Transverse colon (tissue), 4 donors: ENCODE data around the gene CFAP410. TPM values are rescaled to one million over a fixed set of nuclear protein-coding genes. Genes with fewer than 3 reads are reported as not detected.

Experiments
- DNase-seq: peaks from one replicate; pipeline ENCODE4 v3.0.0-alpha.2; 2019
- H3K27ac ChIP-seq, 4 donors: fragments of 200-600 bp; sonication (generic); 2 replicates each; pipeline ENCODE4 v1.5.1; 2016 to 2018; ENCODE audit warnings: inconsistent platforms in 4 of 4
- H3K27me3 ChIP-seq: fragments of 200-600 bp; sonication (generic); 2 replicates; pipeline ENCODE4 v1.5.1; 2017; ENCODE audit warnings: inconsistent platforms
- H3K36me3 ChIP-seq, 4 donors: fragments of 200-600 bp; sonication (generic); 2 replicates each; pipeline ENCODE4 v1.5.1; 2017 to 2019; ENCODE audit warnings: inconsistent platforms in 4 of 4
- H3K4me1 ChIP-seq, 4 donors: fragments of 200-600 bp; sonication (generic); 2 replicates each; pipeline ENCODE4 v1.5.1; 2017 to 2020; ENCODE audit warnings: inconsistent platforms in 4 of 4
- H3K4me3 ChIP-seq, 4 donors: fragments of 200-600 bp; sonication (generic); 1 replicate in 1 of 4; 2 replicates in 3 of 4; pipeline versions ENCODE4 v1.5.1 to v1.6.1; 2017 to 2019; ENCODE audit warnings: inconsistent platforms in 4 of 4
- H3K9me3 ChIP-seq, 2 donors: fragments of 200-600 bp; sonication (generic); 2 replicates each; pipeline ENCODE4 v1.5.1; 2017 to 2019; ENCODE audit warnings: inconsistent platforms in 2 of 2
- CTCF ChIP-seq, 5 experiments: fragments of 200-600 bp in 3 of 5; fragments of 450-650 bp in 2 of 5; sonication (generic) in 3 of 5; IDR thresholded peaks; 1 replicate in 2 of 5; 2 replicates in 3 of 5; pipeline ENCODE4 v1.5.1; 2016 to 2017; ENCODE audit warnings: antibody characterized with exemption in 5 of 5, inconsistent platforms in 3 of 5, mild to moderate bottlenecking in 2 of 5, moderate library complexity in 1 of 5
- EP300 ChIP-seq: sonication (generic); formaldehyde crosslinking; IDR thresholded peaks from one replicate; pipeline ENCODE4 v1.6.1; 2017; ENCODE audit warnings: antibody characterized with exemption, low read depth
- POLR2A ChIP-seq: fragments of 450-650 bp; IDR thresholded peaks from one replicate; pipeline ENCODE4 v1.6.1; 2016; ENCODE audit warnings: antibody characterized with exemption, mild to moderate bottlenecking, moderate library complexity
- POLR2AphosphoS5 ChIP-seq, 3 donors: sonication (generic); formaldehyde crosslinking; IDR thresholded peaks; one replicate each; pipeline ENCODE4 v1.6.1; 2016; ENCODE audit warnings: antibody characterized with exemption in 3 of 3
- WGBS, 2 donors: methylation state at CpG; one replicate each; pipeline ENCODE4 v1.1.5; 2018; ENCODE audit warnings: low coverage in 1 of 2; 5-methylcytosine and 5-hydroxymethylcytosine counted together
- in situ Hi-C, 4 donors: fragments of 200-750 bp; cut with MboI; loops; one replicate each; pipeline versions ENCODE4 v1.15.0 to v1.15.1; 2017; ENCODE audit warnings: low sequenced_read_pairs in 3 of 4, low pct_ligation_motif_present in 1 of 4, low pct_unique_long_range_greater_than_20kb in 1 of 4
- intact Hi-C: fragments of 100-400 bp; cut with DNase I; formaldehyde crosslinking; loops from one replicate; pipeline ENCODE4 v1.15.1; 2023; ENCODE audit warnings: low total_unique reads
- total RNA-seq, 4 donors: library from RNA; depleted of rRNA; stranded (reverse); fragments of >200 nt; gene quantifications; one replicate each; pipeline ENCODE4 v1.1.0, GENCODE V29; 2016

CFAP410 gene
- total RNA-seq, 4 donors from 2014 or later: 17.2 to 41.3 (median 32.2) TPM

- in situ Hi-C loops: no loop called here
- TF ChIP-seq EP300: no peak
- no peak for TF ChIP-seq POLR2A
- no peak for TF ChIP-seq POLR2AphosphoS5 (IDR thresholded peaks at IDR 0.05)
- TF ChIP-seq CTCF (IDR thresholded peaks at IDR 0.05): no peak
- WGBS, 2 donors: 92% methylated on average over 23 of the region's 35 CpGs; no CpG with 5 or more reads in 1 of the 2 donors
- DNase-seq: no peak
- no peaks in the 10 kb centered on the region for H3K4me1 ChIP-seq
- H3K27ac ChIP-seq: no peak overlapping the region
- H3K4me3 ChIP-seq: no peak overlapping the region
- peaks cover 0 to 22% (median 0%) of the 10 kb centered on the region in 4 donors for H3K36me3 ChIP-seq
- intact Hi-C loops: no loop called here
- no peaks in the 10 kb centered on the region for H3K27me3 ChIP-seq
- H3K9me3 ChIP-seq: no peaks in the 10 kb centered on the region
Observed at GRCh38 chr21:44319407-44320065, 19.7 kb downstream of the CFAP410 start.

GRCh38 chr21:44318489-44319285 is 20.5 kb downstream of the CFAP410 start:
- no peak for TF ChIP-seq POLR2AphosphoS5 (IDR thresholded peaks at IDR 0.05)
- no peak for TF ChIP-seq POLR2A
- TF ChIP-seq CTCF (IDR thresholded peaks at IDR 0.05): no peak
- TF ChIP-seq EP300: no peak
- 92 to 100% methylated on average over 4 to 22 of the region's 25 CpGs for WGBS, 2 donors
- Histone ChIP-seq H3K4me3 (no peak overlapping the region), H3K27ac (no peak overlapping the region), H3K9me3 (no peaks in the 10 kb centered on the region), H3K36me3 (peaks cover 0 to 19% (median 0%) of the 10 kb centered on the region in 4 donors), H3K27me3 (no peaks in the 10 kb centered on the region), H3K4me1 (no peaks in the 10 kb centered on the region)
- intact Hi-C loops: no loop called here
- no peak for DNase-seq
- in situ Hi-C loops: no loop called here

- in situ Hi-C loops: no loop called here
- no peak overlapping the region for H3K4me3 ChIP-seq
- no peak for DNase-seq
- 93% methylated on average over 6 of the region's 22 CpGs; no CpG with 5 or more reads in 1 of the 2 donors for WGBS, 2 donors
- no peaks in the 10 kb centered on the region for H3K27me3 ChIP-seq
- no peak overlapping the region for H3K27ac ChIP-seq
- intact Hi-C loops: no loop called here
- no peaks in the 10 kb centered on the region for H3K4me1 ChIP-seq
- peaks cover 0 to 27% (median 4%) of the 10 kb centered on the region in 4 donors for H3K36me3 ChIP-seq
- H3K9me3 ChIP-seq: no peaks in the 10 kb centered on the region
- TF ChIP-seq POLR2AphosphoS5 (IDR thresholded peaks at IDR 0.05): no peak
- no peak for TF ChIP-seq POLR2A
- TF ChIP-seq CTCF (IDR thresholded peaks at IDR 0.05): no peak
- no peak for TF ChIP-seq EP300
Observed at GRCh38 chr21:44317871-44318270, 21.3 kb downstream of the CFAP410 start.

GRCh38 chr21:44317241-44317782 is 21.9 kb downstream of the CFAP410 start:
- in situ Hi-C loops: no loop called here
- TF ChIP-seq EP300 (no peak), CTCF (IDR thresholded peaks at IDR 0.05) (no peak), POLR2A (no peak), POLR2AphosphoS5 (IDR thresholded peaks at IDR 0.05) (no peak)
- Histone ChIP-seq H3K36me3 (peaks cover 0 to 28% (median 4%) of the 10 kb centered on the region in 4 donors), H3K4me3 (no peak overlapping the region), H3K27ac (no peak overlapping the region), H3K27me3 (no peaks in the 10 kb centered on the region), H3K9me3 (no peaks in the 10 kb centered on the region), H3K4me1 (no peaks in the 10 kb centered on the region)
- WGBS, 2 donors: 96% methylated on average over 11 of the region's 19 CpGs; no CpG with 5 or more reads in 1 of the 2 donors
- no peak for DNase-seq
- intact Hi-C loops: no loop called here
